ENCODE measurements around the gene UBL3. TPM values are rescaled to one million over a fixed set of nuclear protein-coding genes. Genes with fewer than 3 reads are reported as not detected.

Gene UBL3
- total and polyA plus RNA-seq, 2 of the 8 experiments (the other 6 are each of a cell fraction or from before 2014, with no cell fraction given) = 5.3 to 16.1 TPM

DNA sequence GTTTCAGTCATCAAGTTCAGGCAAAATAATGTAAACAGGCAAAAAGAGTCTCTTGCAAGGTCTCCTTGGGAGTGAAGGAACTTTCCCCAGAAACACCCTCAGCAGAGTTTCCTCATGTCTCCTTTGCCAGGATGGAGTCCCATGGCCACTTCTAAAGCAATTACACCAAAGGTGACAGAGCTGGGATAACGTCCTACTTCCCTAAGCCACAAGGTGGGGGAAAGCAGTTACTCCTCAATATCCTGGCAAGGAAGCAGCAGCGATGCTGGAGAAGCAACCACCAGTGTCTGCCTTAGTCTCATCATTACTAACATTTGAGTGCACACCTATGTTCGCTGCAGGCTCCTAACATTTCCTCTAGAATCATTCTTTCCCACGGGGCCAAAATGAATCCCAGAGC, 88.6 kb downstream of the UBL3 start:
- POLR2A ChIA-PET (ENCODE audit: partially characterized antibody) = interaction anchor here (0.8 to 1.4 kb wide), 2 partner anchors 9 to 111 kb away, joined by 3 to 6 read pairs; no protein-coding TSS in a partner anchor
- Histone ChIP-seq H2BK15ac (ENCODE audit: low read length) (no peak overlapping the region), H2AFZ (ENCODE audit: low read length) (no peak overlapping the region)
- peak; percentile 52 to 65 for TF ChIP-seq RAD21 (IDR thresholded peaks at IDR 0.05 in 1 of 2, conservative IDR thresholded peaks at IDR 0.05 in 1 of 2; ENCODE audit: low read depth in 2 of 2, low read length in 2 of 2)
- no peak for TF ChIP-seq EZH2 (IDR thresholded peaks at IDR 0.05; ENCODE audit: low read depth, low read length, severe bottlenecking)
- TF ChIP-seq POU5F1 (IDR thresholded peaks at IDR 0.05; ENCODE audit: low read depth, low read length) = no peak
- TF ChIP-seq TAF1 (IDR thresholded peaks at IDR 0.05; ENCODE audit: low read depth, low read length) = no peak
- no peak for TF ChIP-seq FOSL1 (IDR thresholded peaks at IDR 0.05; ENCODE audit: insufficient read depth, low read depth, low read length)
- no peak for TF ChIP-seq CTBP2 (IDR thresholded peaks at IDR 0.05; ENCODE audit: borderline replicate concordance, insufficient read depth, insufficient read length, low read length)
- no peak for TF ChIP-seq JUND (IDR thresholded peaks at IDR 0.05; ENCODE audit: low read length)
- no peak for TF ChIP-seq POLR2A (IDR thresholded peaks at IDR 0.05; ENCODE audit: control extremely low read depth in 1 of 2, low read depth in 2 of 2, low read length in 2 of 2)
- TF ChIP-seq, protein P1, sequence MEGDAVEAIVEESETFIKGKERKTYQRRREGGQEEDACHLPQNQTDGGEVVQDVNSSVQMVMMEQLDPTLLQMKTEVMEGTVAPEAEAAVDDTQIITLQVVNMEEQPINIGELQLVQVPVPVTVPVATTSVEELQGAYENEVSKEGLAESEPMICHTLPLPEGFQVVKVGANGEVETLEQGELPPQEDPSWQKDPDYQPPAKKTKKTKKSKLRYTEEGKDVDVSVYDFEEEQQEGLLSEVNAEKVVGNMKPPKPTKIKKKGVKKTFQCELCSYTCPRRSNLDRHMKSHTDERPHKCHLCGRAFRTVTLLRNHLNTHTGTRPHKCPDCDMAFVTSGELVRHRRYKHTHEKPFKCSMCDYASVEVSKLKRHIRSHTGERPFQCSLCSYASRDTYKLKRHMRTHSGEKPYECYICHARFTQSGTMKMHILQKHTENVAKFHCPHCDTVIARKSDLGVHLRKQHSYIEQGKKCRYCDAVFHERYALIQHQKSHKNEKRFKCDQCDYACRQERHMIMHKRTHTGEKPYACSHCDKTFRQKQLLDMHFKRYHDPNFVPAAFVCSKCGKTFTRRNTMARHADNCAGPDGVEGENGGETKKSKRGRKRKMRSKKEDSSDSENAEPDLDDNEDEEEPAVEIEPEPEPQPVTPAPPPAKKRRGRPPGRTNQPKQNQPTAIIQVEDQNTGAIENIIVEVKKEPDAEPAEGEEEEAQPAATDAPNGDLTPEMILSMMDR (IDR thresholded peaks at IDR 0.05; ENCODE audit: control extremely low read depth in 1 of 3, insufficient read depth in 1 of 3, low read depth in 1 of 3, low read length in 3 of 3) = peak in 2 of 3 experiments; percentile 40 to 51; a peak in 2 of 4 replicates
- no peak for TF ChIP-seq KDM1A (IDR thresholded peaks at IDR 0.05; ENCODE audit: borderline replicate concordance, low read length)

More for the DNA sequence above, 88.6 kb downstream of the UBL3 start:
- H2BK20ac ChIP-seq (ENCODE audit: low read length) = no peak overlapping the region
- H3K23ac ChIP-seq (ENCODE audit: insufficient read length) = no peak overlapping the region
- H3K79me1 ChIP-seq (ENCODE audit: low read depth, low read length) = no peaks in the 10 kb centered on the region
- no peaks in the 10 kb centered on the region for H4K20me1 ChIP-seq (replicated peaks in 1 of 2; ENCODE audit: control insufficient read depth in 1 of 2, insufficient read depth in 2 of 2, low read length in 2 of 2)
- no peak overlapping the region for H4K5ac ChIP-seq (ENCODE audit: insufficient read length, low read depth, low read length)
- DNase-seq (ENCODE audit: low read depth in 1 of 2, low spot score in 2 of 2) = no peak
- WGBS, 2 experiments (ENCODE audit: extremely low coverage in 1 of 2, insufficient coverage in 1 of 2, insufficient read length in 1 of 2, insufficient replicate concordance in 2 of 2, low coverage in 1 of 2, low lambda C conversion rate in 2 of 2, missing lambda C conversion rate in 1 of 2) = 81% methylated on average over 4 of the region's 4 CpGs; no CpG with 5 or more reads in 1 of the 2 experiments
- no peaks in the 10 kb centered on the region for H3K4me1 ChIP-seq (replicated peaks in 1 of 4; ENCODE audit: control insufficient read depth in 3 of 4, insufficient read depth in 4 of 4, low read length in 3 of 4)
- no peak overlapping the region for H2BK12ac ChIP-seq (ENCODE audit: low read depth, low read length)
- no peak overlapping the region for H2BK120ac ChIP-seq (replicated peaks; ENCODE audit: low read depth, low read length)
- no peak overlapping the region for H2BK5ac ChIP-seq (ENCODE audit: low read depth, low read length)
- peak; percentile 55 for FAIRE-seq
- no peak overlapping the region for H3K4me3 ChIP-seq (ENCODE audit: extremely low read depth in 1 of 4, insufficient read depth in 2 of 4, low read depth in 3 of 4, low read length in 4 of 4)
- no peak overlapping the region for H3K14ac ChIP-seq (ENCODE audit: insufficient read length)
- H2AK5ac ChIP-seq (ENCODE audit: low read depth, low read length) = no peak overlapping the region
- H3K4me2 ChIP-seq (ENCODE audit: insufficient read depth in 1 of 2, low read depth in 2 of 2, low read length in 2 of 2) = no peak overlapping the region
- H3K79me2 ChIP-seq (ENCODE audit: control insufficient read depth in 1 of 2, insufficient read depth in 2 of 2, low read length in 2 of 2) = no peaks in the 10 kb centered on the region
- H3K9me3 ChIP-seq (ENCODE audit: insufficient read depth in 2 of 2, low read depth in 1 of 2, low read length in 1 of 2) = peaks cover 0 to 2% of the 10 kb centered on the region in 2 experiments; a peak in 2 of 4 replicates
- H4K8ac ChIP-seq (ENCODE audit: extremely low read depth, insufficient read depth, low read length) = no peak overlapping the region
- no peaks in the 10 kb centered on the region for H3K27me3 ChIP-seq (replicated peaks in 1 of 4; ENCODE audit: control insufficient read depth in 3 of 4, extremely low read depth in 1 of 4, insufficient read depth in 3 of 4, low read length in 3 of 4)
- no peak overlapping the region for H3K56ac ChIP-seq (replicated peaks; ENCODE audit: insufficient read length, low read depth, low read length)
- H3K27ac ChIP-seq (ENCODE audit: low read depth, low read length) = no peak overlapping the region
- H3K4ac ChIP-seq (replicated peaks; ENCODE audit: insufficient read length, low read depth, low read length) = no peak overlapping the region
- no peak overlapping the region for H4K91ac ChIP-seq (replicated peaks; ENCODE audit: insufficient read length, low read length)
- H3K18ac ChIP-seq (ENCODE audit: extremely low read depth, low read length) = no peak overlapping the region
- CTCF ChIA-PET (ENCODE audit: partially characterized antibody) = interaction anchor here (0.6 to 3.0 kb wide), 8 partner anchors 8 to 943 kb away, joined by 3 to 23 read pairs (median 4); no protein-coding TSS in a partner anchor
- no peaks in the 10 kb centered on the region for H3K23me2 ChIP-seq (ENCODE audit: low read depth, low read length)
- no peaks in the 10 kb centered on the region for H3K36me3 ChIP-seq (ENCODE audit: control insufficient read depth in 2 of 4, insufficient read depth in 4 of 4, low read length in 3 of 4)
- no peak overlapping the region for H3K9ac ChIP-seq (replicated peaks in 1 of 4; ENCODE audit: extremely low read depth in 1 of 4, low read depth in 3 of 4, low read length in 3 of 4)
